Peyer's patch (tissue), 4 donors: Measurements from ENCODE around the gene USP6NL. TPM values are rescaled to one million over a fixed set of nuclear protein-coding genes. Genes with fewer than 3 reads are reported as not detected.

Source experiments
- DNase-seq, 3 donors: peaks; one replicate each; pipeline ENCODE4 v3.0.0-alpha.2; 2017 to 2019
- H3K27ac ChIP-seq, 4 donors: fragments of 200-600 bp; sonication (generic); one replicate each; pipeline ENCODE4 v1.5.1; 2016 to 2019
- H3K27me3 ChIP-seq, 2 donors: fragments of 200-600 bp; sonication (generic); one replicate each; pipeline ENCODE4 v1.5.1; 2019
- H3K36me3 ChIP-seq, 3 donors: fragments of 200-600 bp; sonication (generic); one replicate each; pipeline ENCODE4 v1.5.1; 2016 to 2019
- H3K4me1 ChIP-seq, 4 donors: fragments of 200-600 bp; sonication (generic); one replicate each; pipeline ENCODE4 v1.5.1; 2016 to 2019
- H3K4me3 ChIP-seq, 4 donors: fragments of 200-600 bp; sonication (generic); 1 replicate in 3 of 4; 2 replicates in 1 of 4; pipeline ENCODE4 v1.5.1; 2016 to 2019; ENCODE audit warnings: mild to moderate bottlenecking in 1 of 4
- H3K9me3 ChIP-seq, 4 donors: fragments of 200-600 bp; sonication (generic); one replicate each; pipeline ENCODE4 v1.5.1; 2016 to 2019; ENCODE audit warnings: mild to moderate bottlenecking in 1 of 4
- POLR2A ChIP-seq, 2 donors: fragments of 450-650 bp; IDR thresholded peaks; one replicate each; pipeline ENCODE4 v1.5.1; 2017; ENCODE audit warnings: antibody characterized with exemption in 2 of 2, mild to moderate bottlenecking in 2 of 2, moderate library complexity in 2 of 2
- total RNA-seq, 4 donors: library from RNA; depleted of rRNA; stranded (reverse); fragments of >200 nt; gene quantifications; one replicate each; pipeline ENCODE4 v1.1.0, GENCODE V29; 2016
- TF ChIP-seq, protein P1 (sequence below), 6 experiments: fragments of 450-650 bp in 4 of 6; fragments of 200-600 bp in 2 of 6; sonication (generic) in 1 of 6; IDR thresholded peaks; one replicate each; pipeline ENCODE4 v1.5.1; 2017 to 2019; ENCODE audit warnings: antibody characterized with exemption in 6 of 6, mild to moderate bottlenecking in 3 of 6, moderate library complexity in 1 of 6

The USP6NL gene
- 10 to 100 TPM; 15.0 to 52.8 (median 19.3) TPM for total RNA-seq

- peak within 1 kb of the TSS; percentile 89 to 97 (median 96) for H3K27ac ChIP-seq
- H3K4me3 ChIP-seq, result peak within 1 kb of the TSS; percentile 95 to 99 (median 97)
- TF ChIP-seq, protein P1, sequence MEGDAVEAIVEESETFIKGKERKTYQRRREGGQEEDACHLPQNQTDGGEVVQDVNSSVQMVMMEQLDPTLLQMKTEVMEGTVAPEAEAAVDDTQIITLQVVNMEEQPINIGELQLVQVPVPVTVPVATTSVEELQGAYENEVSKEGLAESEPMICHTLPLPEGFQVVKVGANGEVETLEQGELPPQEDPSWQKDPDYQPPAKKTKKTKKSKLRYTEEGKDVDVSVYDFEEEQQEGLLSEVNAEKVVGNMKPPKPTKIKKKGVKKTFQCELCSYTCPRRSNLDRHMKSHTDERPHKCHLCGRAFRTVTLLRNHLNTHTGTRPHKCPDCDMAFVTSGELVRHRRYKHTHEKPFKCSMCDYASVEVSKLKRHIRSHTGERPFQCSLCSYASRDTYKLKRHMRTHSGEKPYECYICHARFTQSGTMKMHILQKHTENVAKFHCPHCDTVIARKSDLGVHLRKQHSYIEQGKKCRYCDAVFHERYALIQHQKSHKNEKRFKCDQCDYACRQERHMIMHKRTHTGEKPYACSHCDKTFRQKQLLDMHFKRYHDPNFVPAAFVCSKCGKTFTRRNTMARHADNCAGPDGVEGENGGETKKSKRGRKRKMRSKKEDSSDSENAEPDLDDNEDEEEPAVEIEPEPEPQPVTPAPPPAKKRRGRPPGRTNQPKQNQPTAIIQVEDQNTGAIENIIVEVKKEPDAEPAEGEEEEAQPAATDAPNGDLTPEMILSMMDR (IDR thresholded peaks at IDR 0.05), result no peak
- peak; percentile 85 to 86 for TF ChIP-seq POLR2A (IDR thresholded peaks at IDR 0.05)
Measured at GRCh38 chr10:11611248-11612020, at the start of gene USP6NL. TSS of gene USP6NL (minus strand) at chr10:11611650. CDS start at chr10:11597634, 14,016 bp downstream.

GRCh38 chr10:11658801-11659368 lies 47.4 kb upstream of the USP6NL start:
- DNase-seq, result no peak
- Histone ChIP-seq H3K27me3 (no peaks in the 10 kb centered on the region), H3K9me3 (no peaks in the 10 kb centered on the region), H3K27ac (no peak overlapping the region), H3K4me3 (no peak overlapping the region), H3K4me1 (peaks cover 0 to 7% (median 2%) of the 10 kb centered on the region in 4 donors), H3K36me3 (no peaks in the 10 kb centered on the region)
- no peak for TF ChIP-seq POLR2A (IDR thresholded peaks at IDR 0.05)
- TF ChIP-seq, protein P1 (IDR thresholded peaks at IDR 0.05), result no peak

More at GRCh38 chr10:11611248-11612020, at the start of gene USP6NL:
- Histone ChIP-seq H3K9me3 (no peaks in the 10 kb centered on the region), H3K27me3 (no peaks in the 10 kb centered on the region), H3K36me3 (no peaks in the 10 kb centered on the region), H3K4me1 (peaks cover 0 to 16% (median 1%) of the 10 kb centered on the region in 4 donors)
- DNase-seq, result peak; percentile 71 to 95 (median 94)

GRCh38 chr10:11655836-11656235 lies 44.4 kb upstream of the USP6NL start:
- H3K36me3 ChIP-seq, result no peaks in the 10 kb centered on the region
- no peaks in the 10 kb centered on the region for H3K4me1 ChIP-seq
- TF ChIP-seq, protein P1 (IDR thresholded peaks at IDR 0.05), result no peak
- TF ChIP-seq POLR2A (IDR thresholded peaks at IDR 0.05), result no peak
- H3K27ac ChIP-seq, result no peak overlapping the region
- no peaks in the 10 kb centered on the region for H3K27me3 ChIP-seq
- H3K4me3 ChIP-seq, result no peak overlapping the region
- DNase-seq, result no peak
- no peaks in the 10 kb centered on the region for H3K9me3 ChIP-seq

- Histone ChIP-seq H3K9me3 (no peaks in the 10 kb centered on the region), H3K4me1 (no peaks in the 10 kb centered on the region), H3K4me3 (no peak overlapping the region), H3K27ac (no peak overlapping the region), H3K36me3 (no peaks in the 10 kb centered on the region), H3K27me3 (no peaks in the 10 kb centered on the region)
- no peak for TF ChIP-seq POLR2A (IDR thresholded peaks at IDR 0.05)
- TF ChIP-seq, protein P1 (IDR thresholded peaks at IDR 0.05), result no peak
- no peak for DNase-seq
Measured at GRCh38 chr10:11654659-11655058, 43.2 kb upstream of the USP6NL start.

GRCh38 chr10:11653758-11654471 lies 42.5 kb upstream of the USP6NL start:
- TF ChIP-seq, protein P1 (IDR thresholded peaks at IDR 0.05), result no peak
- TF ChIP-seq POLR2A (IDR thresholded peaks at IDR 0.05), result no peak
- no peak for DNase-seq
- Histone ChIP-seq H3K36me3 (no peaks in the 10 kb centered on the region), H3K27ac (no peak overlapping the region), H3K9me3 (no peaks in the 10 kb centered on the region), H3K4me1 (no peaks in the 10 kb centered on the region), H3K4me3 (no peak overlapping the region), H3K27me3 (no peaks in the 10 kb centered on the region)
